Activated naive CD4-positive, alpha-beta T cell treated with anti-CD3 and anti-CD28 coated beads for 36 hours (primary cell): ENCODE data around the gene ZNF354C. TPM values are rescaled to one million over a fixed set of nuclear protein-coding genes. Genes with fewer than 3 reads are reported as not detected.

Experiments used
- CTCF ChIA-PET: fragments of 350-600 bp; sonication (Branson Sonifier 250); formaldehyde crosslinking; loops from one replicate; lab custom pipeline; 2021; ENCODE audit warnings: antibody characterized with exemption; lab: Charles Lee
- DNase-seq: peaks from one replicate; pipeline ENCODE4 v3.0.0-alpha.2; 2020
- H3K27ac Mint-ChIP-seq: one replicate; pipeline ENCODE4 v1.8.0; 2021; ENCODE audit warnings: mild to moderate bottlenecking, mixed read lengths
- H3K27me3 Mint-ChIP-seq: one replicate; pipeline ENCODE4 v1.8.0; 2021; ENCODE audit warnings: low read depth, mixed read lengths
- H3K36me3 Mint-ChIP-seq: one replicate; pipeline ENCODE4 v1.8.0; 2021; ENCODE audit warnings: low read depth, mixed read lengths
- H3K4me1 Mint-ChIP-seq: one replicate; pipeline ENCODE4 v1.8.0; 2021; ENCODE audit warnings: low read depth, mixed read lengths
- H3K4me3 Mint-ChIP-seq: one replicate; pipeline ENCODE4 v1.8.0; 2021; ENCODE audit warnings: mild to moderate bottlenecking, moderate library complexity, mixed read lengths
- H3K9me3 Mint-ChIP-seq: one replicate; pipeline ENCODE4 v1.8.0; 2021; ENCODE audit warnings: mixed read lengths
- intact Hi-C: fragments of 100-400 bp; cut with micrococcal nuclease; formaldehyde crosslinking; loops from one replicate; pipeline ENCODE4 v1.15.1; 2023
- total RNA-seq, 2 experiments: library from RNA; stranded (reverse); gene quantifications; one replicate each; pipeline ENCODE4 v1.2.3, GENCODE V29; 2021

ZNF354C gene
- total RNA-seq, 2 experiments from 2014 or later: 5.8 to 6.1 TPM

- Mint-ChIP-seq H3K4me3 (no peak overlapping the region), H3K27me3 (peaks cover 5% of the 10 kb centered on the region), H3K36me3 (no peaks in the 10 kb centered on the region), H3K9me3 (no peaks in the 10 kb centered on the region), H3K4me1 (no peaks in the 10 kb centered on the region), H3K27ac (no peak overlapping the region)
- CTCF ChIA-PET: no interaction called here
- intact Hi-C loops: no loop called here
- DNase-seq: no peak
These were observed 64.9 kb downstream of the ZNF354C start for GRCh38 chr5:179124853-179125788.

GRCh38 chr5:179125789-179126505, 65.8 kb downstream of the ZNF354C start:
- H3K9me3 Mint-ChIP-seq: no peaks in the 10 kb centered on the region

GRCh38 chr5:179126506-179126991, 66.4 kb downstream of the ZNF354C start:
- Mint-ChIP-seq H3K27me3 (peaks cover 5% of the 10 kb centered on the region), H3K36me3 (no peaks in the 10 kb centered on the region)
- intact Hi-C loops: no loop called here

More at GRCh38 chr5:179125789-179126505, 65.8 kb downstream of the ZNF354C start:
- no peak for DNase-seq
- Mint-ChIP-seq H3K27me3 (peaks cover 5% of the 10 kb centered on the region), H3K4me3 (no peak overlapping the region), H3K27ac (no peak overlapping the region), H3K36me3 (no peaks in the 10 kb centered on the region), H3K4me1 (no peaks in the 10 kb centered on the region)
- CTCF ChIA-PET: no interaction called here
- intact Hi-C loops: no loop called here

GRCh38 chr5:179127136-179128040, 67.2 kb downstream of the ZNF354C start:
- Mint-ChIP-seq H3K36me3 (no peaks in the 10 kb centered on the region), H3K9me3 (no peaks in the 10 kb centered on the region), H3K27ac (no peak overlapping the region), H3K4me1 (no peaks in the 10 kb centered on the region), H3K27me3 (peaks cover 5% of the 10 kb centered on the region), H3K4me3 (no peak overlapping the region)
- intact Hi-C loops: no loop called here
- CTCF ChIA-PET: no interaction called here
- no peak for DNase-seq

More at GRCh38 chr5:179126506-179126991, 66.4 kb downstream of the ZNF354C start:
- Mint-ChIP-seq H3K4me1 (no peaks in the 10 kb centered on the region), H3K27ac (no peak overlapping the region), H3K4me3 (no peak overlapping the region), H3K9me3 (no peaks in the 10 kb centered on the region)
- CTCF ChIA-PET: no interaction called here
- no peak for DNase-seq

GRCh38 chr5:179128041-179128365, 67.8 kb downstream of the ZNF354C start:
- H3K27ac Mint-ChIP-seq: no peak overlapping the region
- CTCF ChIA-PET: no interaction called here
- intact Hi-C loops: no loop called here

GRCh38 chr5:179128976-179129375, 68.8 kb downstream of the ZNF354C start:
- Mint-ChIP-seq H3K27ac (no peak overlapping the region), H3K4me1 (no peaks in the 10 kb centered on the region), H3K27me3 (peaks cover 5% of the 10 kb centered on the region), H3K36me3 (no peaks in the 10 kb centered on the region), H3K9me3 (no peaks in the 10 kb centered on the region), H3K4me3 (no peak overlapping the region)
- CTCF ChIA-PET: no interaction called here
- no peak for DNase-seq
- intact Hi-C loops: no loop called here

More at GRCh38 chr5:179128041-179128365, 67.8 kb downstream of the ZNF354C start:
- no peaks in the 10 kb centered on the region for H3K36me3 Mint-ChIP-seq
- no peak overlapping the region for H3K4me3 Mint-ChIP-seq
- DNase-seq: no peak
- H3K9me3 Mint-ChIP-seq: no peaks in the 10 kb centered on the region
- H3K27me3 Mint-ChIP-seq: peaks cover 5% of the 10 kb centered on the region
- H3K4me1 Mint-ChIP-seq: no peaks in the 10 kb centered on the region

- DNase-seq: no peak
- H3K36me3 Mint-ChIP-seq: no peaks in the 10 kb centered on the region
- H3K9me3 Mint-ChIP-seq: no peaks in the 10 kb centered on the region
- intact Hi-C loops: no loop called here
- no peak overlapping the region for H3K4me3 Mint-ChIP-seq
- H3K27ac Mint-ChIP-seq: no peak overlapping the region
- CTCF ChIA-PET: no interaction called here
- peaks cover 5% of the 10 kb centered on the region for H3K27me3 Mint-ChIP-seq
- no peaks in the 10 kb centered on the region for H3K4me1 Mint-ChIP-seq
These were observed 69.5 kb downstream of the ZNF354C start for GRCh38 chr5:179129607-179130071.

GRCh38 chr5:179130101-179130681, 70.0 kb downstream of the ZNF354C start:
- Mint-ChIP-seq H3K4me3 (no peak overlapping the region), H3K36me3 (no peaks in the 10 kb centered on the region), H3K9me3 (no peaks in the 10 kb centered on the region), H3K27me3 (peaks cover 5% of the 10 kb centered on the region), H3K4me1 (no peaks in the 10 kb centered on the region), H3K27ac (no peak overlapping the region)
- CTCF ChIA-PET: no interaction called here
- no peak for DNase-seq
- intact Hi-C loops: no loop called here

- CTCF ChIA-PET: no interaction called here
- no peak for DNase-seq
- Mint-ChIP-seq H3K27ac (no peak overlapping the region), H3K27me3 (peaks cover 5% of the 10 kb centered on the region), H3K9me3 (no peaks in the 10 kb centered on the region), H3K4me1 (no peaks in the 10 kb centered on the region), H3K36me3 (no peaks in the 10 kb centered on the region), H3K4me3 (no peak overlapping the region)
- intact Hi-C loops: no loop called here
These were observed 71.2 kb downstream of the ZNF354C start for GRCh38 chr5:179131321-179131835.

GRCh38 chr5:179131886-179132585, 71.9 kb downstream of the ZNF354C start:
- DNase-seq: no peak
- intact Hi-C loops: no loop called here
- H3K9me3 Mint-ChIP-seq: no peaks in the 10 kb centered on the region
- H3K4me1 Mint-ChIP-seq: no peaks in the 10 kb centered on the region
- peaks cover 5% of the 10 kb centered on the region for H3K27me3 Mint-ChIP-seq
- CTCF ChIA-PET: no interaction called here
- no peak overlapping the region for H3K4me3 Mint-ChIP-seq
- H3K36me3 Mint-ChIP-seq: no peaks in the 10 kb centered on the region
- H3K27ac Mint-ChIP-seq: no peak overlapping the region
